Measurements from ENCODE around the gene APC2.

DNA sequence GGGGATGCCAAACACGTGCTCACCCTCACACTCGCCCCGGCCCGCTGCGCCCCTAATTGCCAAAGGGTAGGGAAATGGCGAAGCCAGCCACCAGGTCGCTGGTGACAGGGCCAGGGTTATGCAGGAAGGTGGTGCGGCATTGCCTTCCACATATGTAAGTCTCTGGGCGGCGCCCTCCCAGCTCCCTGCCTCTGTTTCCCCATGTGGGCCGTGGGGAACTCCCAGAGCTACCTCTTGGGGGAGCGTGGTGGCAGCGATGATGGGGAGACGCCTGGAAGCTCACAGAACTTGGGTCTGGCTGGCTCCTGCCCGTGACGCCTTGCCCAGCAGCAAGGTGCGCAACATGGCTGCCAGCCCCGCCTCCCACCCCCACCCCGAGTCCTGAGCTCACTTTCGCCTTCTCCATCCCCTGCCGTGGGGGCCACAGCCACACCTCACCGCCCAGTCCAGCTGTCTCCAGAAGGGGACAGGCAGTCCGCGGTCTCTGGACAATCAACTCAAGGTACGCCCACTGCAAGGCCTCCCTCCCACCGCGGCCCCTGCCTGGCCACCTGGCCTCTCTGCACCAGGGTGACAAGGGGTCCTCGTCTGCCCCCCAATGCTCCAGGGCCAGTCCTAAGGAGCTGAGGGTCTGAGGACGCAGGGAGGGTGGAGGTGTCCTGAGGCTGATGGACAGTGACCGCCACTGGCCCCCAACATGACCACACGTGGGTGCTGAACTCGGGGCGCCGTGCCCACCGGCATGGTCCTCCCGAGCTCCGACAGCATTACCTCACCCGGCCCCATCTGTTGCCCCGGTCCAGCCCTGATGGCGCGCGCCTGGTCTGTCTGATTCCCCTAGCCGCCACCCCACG lies 22.5 kb downstream of the APC2 start:
- TF ChIP-seq POLR2AphosphoS5 (IDR thresholded peaks at IDR 0.05) (no peak), POLR2A (IDR thresholded peaks at IDR 0.05) (no peak), EP300 (IDR thresholded peaks at IDR 0.05) (no peak)
- TF ChIP-seq, protein P1, sequence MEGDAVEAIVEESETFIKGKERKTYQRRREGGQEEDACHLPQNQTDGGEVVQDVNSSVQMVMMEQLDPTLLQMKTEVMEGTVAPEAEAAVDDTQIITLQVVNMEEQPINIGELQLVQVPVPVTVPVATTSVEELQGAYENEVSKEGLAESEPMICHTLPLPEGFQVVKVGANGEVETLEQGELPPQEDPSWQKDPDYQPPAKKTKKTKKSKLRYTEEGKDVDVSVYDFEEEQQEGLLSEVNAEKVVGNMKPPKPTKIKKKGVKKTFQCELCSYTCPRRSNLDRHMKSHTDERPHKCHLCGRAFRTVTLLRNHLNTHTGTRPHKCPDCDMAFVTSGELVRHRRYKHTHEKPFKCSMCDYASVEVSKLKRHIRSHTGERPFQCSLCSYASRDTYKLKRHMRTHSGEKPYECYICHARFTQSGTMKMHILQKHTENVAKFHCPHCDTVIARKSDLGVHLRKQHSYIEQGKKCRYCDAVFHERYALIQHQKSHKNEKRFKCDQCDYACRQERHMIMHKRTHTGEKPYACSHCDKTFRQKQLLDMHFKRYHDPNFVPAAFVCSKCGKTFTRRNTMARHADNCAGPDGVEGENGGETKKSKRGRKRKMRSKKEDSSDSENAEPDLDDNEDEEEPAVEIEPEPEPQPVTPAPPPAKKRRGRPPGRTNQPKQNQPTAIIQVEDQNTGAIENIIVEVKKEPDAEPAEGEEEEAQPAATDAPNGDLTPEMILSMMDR (IDR thresholded peaks at IDR 0.05) = no peak
